HG03571 (cell line): ENCODE data around the gene CUEDC2.

Experiments
- ATAC-seq: cut with Tn5 transposase; IDR thresholded peaks from one replicate; pipeline ENCODE4 v1.9.1; 2021; ENCODE audit not compliant: unreplicated experiment

Gene CUEDC2, protein sequence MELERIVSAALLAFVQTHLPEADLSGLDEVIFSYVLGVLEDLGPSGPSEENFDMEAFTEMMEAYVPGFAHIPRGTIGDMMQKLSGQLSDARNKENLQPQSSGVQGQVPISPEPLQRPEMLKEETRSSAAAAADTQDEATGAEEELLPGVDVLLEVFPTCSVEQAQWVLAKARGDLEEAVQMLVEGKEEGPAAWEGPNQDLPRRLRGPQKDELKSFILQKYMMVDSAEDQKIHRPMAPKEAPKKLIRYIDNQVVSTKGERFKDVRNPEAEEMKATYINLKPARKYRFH

DNA sequence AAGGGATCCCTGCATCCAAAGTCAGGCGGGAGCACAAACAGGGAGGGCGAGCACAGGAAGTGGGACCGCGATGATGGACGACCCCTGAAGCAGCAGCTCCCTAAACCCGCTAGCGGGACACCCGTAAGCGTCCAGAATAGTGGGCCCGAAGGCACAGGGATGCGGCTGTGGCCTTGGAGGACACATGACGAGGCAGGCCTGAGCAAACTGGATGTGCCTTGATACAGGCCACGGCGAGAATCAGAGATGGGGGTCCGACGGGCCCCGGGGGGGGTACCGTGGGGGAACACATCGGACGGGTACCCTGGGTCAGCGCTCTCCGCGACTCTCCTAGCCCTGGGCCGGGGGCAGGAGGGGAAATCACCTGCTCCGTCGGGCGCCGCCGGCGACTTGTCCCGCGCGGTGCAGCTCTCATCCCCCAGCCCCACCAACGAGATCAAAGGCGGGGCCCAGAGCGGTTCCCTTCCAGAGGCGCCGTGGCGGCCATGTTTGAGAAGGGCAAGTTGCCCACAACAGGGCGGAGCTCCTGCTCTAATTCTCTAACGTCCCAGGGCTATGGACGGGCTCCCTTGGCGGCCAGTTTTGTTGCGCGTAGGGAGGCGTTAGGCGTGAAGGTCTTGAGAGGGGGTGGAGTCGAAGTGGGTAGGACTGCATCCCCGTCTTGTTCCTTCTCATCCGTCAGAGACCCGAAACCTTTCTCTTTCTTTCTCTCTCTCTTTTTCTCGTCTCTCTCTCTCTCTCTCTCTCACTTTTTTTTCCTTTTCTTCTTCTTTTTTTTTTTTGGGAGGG, at the start of gene CUEDC2:
CUEDC2 (minus strand) TSS at position 413 of the 789 bp plus-strand sequence. CDS start 7,386 bp downstream, outside the sequence.
- peak; percentile 87 for ATAC-seq

DNA sequence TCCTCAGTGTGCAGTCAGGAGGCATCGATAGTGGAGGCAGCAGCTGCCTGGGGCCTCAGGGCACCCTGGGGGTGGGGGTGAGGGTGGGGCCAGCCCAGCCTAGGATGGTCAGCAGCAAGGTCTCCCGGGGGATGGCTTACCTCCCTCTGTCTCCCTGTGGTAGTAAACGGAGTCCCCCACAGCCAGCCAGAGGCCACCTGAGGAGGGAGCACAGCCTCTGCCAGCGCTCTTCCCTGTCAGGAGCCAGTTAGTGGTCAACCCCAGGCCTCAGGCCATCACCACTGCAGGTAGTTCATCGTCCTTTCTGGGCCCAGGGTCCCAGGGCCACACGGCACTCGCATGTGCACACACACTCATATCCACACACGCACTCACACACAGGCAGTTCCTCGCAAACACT, 48.0 kb upstream of the CUEDC2 start:
- ATAC-seq = no peak

DNA sequence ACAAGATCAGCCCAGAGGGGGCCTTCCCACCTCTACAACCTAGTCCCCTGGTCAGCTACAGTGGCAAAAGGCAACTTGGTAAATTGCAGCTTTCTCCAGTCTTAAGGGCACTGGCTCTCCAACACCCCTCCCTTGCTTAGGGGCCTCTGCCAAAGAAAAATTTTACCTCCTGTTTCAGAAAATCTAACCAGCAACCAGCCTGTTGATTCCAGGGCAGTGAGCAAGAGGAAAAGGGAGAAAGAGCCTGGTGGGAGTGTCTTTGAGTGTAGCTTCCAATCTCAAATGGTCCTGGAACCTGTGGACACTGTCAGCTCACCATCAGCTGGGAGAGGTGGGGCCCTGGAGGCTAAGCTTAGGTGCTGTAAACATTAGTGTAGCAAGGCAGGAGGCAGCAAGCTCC, 47.3 kb upstream of the CUEDC2 start:
- no peak for ATAC-seq

DNA sequence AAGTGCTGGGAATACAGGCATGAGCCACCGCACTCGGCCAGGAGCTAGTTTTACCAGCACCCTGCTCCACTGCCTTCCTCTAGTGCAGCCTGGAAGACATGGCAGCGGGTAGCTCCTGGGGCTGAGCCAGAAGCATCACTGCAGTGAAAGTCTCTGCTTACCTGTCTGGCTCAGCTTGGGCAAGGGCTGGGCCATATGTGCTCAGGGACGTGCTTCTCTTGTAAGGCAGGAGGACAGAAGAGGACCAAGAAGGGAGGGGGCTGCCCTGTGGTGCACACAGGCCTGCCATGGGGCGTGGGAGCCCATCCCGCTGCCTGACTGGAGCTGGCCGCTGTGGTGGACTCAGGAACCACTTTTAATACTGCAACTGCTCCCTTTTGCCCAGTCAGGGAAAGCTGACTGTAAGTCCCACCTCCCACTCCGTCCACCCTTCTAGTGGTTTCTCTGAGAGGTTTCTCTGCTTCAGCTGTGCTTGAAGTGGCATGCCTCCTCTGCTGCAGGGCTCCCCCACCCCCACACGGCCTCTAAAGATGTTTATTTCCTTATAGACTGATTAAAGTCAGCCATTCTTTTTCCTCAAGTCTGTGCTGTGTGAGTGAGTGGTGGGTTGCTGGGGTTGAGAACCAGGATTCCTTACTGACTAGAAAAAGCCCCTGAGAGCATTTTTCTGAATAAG, 44.2 kb upstream of the CUEDC2 start:
- no peak for ATAC-seq

DNA sequence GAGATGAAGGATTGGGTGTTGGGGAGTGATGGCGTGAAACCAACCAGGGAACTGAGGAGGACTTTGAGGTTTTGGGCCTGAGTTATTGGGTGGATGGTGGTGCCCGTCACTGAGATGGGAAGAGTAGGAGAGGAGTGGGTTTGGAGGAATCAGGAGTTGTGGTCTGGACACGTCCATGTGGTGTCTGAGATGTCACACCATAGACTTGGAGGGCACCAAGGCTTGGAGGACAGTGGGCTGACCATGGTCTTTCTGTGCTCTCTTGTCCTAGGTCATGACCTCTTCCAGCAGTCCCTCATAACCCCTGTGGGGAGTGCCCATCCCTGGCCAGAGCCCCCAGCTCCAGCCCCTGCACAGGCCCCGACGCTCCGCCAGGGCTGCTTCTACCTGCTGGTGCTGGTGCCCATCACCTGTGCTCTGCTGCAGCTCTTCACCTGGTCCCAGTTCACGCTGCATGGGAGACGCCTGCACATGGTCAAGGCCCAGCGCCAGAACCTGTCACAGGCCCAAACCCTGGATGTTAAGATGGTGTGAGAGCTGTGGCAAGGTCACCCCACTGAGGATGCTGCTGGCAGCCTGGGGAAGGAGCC, 43.2 kb upstream of the CUEDC2 start:
- ATAC-seq = no peak

GRCh38 chr10:102473445-102474331, 41.3 kb upstream of the CUEDC2 start:
- no peak for ATAC-seq

DNA sequence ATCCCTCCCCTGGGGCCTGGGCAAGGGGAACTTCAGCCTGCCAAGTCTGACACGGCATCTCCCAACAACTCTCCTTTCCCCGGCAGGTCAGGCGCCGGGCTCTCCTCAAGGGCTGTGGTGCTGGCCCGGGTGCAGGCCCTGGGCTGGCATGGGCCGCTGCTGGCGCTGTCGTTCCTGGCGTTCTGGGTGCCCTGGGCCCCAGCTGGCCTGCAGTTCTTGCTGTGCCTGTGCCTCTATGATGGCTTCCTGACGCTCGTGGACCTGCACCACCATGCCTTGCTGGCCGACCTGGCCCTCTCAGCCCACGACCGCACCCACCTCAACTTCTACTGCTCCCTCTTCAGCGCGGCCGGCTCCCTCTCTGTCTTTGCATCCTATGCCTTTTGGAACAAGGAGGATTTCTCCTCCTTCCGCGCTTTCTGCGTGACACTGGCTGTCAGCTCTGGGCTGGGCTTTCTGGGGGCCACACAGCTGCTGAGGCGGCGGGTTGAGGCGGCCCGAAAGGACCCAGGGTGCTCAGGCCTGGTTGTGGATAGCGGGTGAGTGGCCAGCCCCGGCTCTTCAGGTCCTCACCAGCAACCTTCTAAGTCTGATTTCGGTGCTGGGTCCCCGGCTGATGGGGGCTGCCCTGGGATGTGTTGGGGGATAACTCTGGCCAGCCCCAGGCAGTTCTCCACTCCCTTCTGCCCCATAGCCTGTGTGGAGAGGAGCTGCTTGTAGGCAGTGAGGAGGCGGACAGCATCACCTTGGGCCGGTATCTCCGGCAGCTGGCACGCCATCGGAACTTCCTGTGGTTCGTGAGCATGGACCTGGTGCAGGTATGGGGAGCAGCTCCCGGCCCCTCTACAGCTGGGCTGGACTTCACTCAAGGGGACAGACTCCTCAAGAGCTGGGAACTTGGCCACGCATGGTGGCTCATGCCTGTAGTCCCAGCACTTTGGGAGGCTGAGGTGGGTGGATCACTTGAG, 38.5 kb upstream of the CUEDC2 start:
- no peak for ATAC-seq

GRCh38 chr10:102468683-102469082, 36.3 kb upstream of the CUEDC2 start:
- ATAC-seq = no peak

- no peak for ATAC-seq
Measured at GRCh38 chr10:102467971-102468438, 35.6 kb upstream of the CUEDC2 start.

GRCh38 chr10:102467318-102467717, 34.9 kb upstream of the CUEDC2 start:
- ATAC-seq = no peak

DNA sequence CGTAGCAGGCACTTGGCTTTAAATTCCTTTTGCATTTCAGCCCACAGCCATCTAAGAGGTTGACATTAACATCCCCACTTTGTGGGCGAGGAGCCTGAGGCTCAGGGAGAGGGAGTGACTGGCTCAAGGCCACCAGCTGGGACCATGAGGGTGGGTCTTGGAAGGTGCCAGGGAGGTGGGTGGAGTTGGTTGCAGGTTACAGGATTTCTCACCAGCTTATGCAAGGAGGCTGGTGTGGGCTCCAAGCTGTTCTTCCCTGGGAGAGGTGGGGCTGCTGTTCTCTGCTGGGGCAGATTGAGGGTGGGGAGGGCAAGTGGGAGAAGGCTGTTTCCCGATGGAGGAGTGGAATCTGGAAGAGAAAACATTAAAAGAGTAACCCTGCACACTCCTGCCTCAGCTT, 33.1 kb upstream of the CUEDC2 start:
- no peak for ATAC-seq

DNA sequence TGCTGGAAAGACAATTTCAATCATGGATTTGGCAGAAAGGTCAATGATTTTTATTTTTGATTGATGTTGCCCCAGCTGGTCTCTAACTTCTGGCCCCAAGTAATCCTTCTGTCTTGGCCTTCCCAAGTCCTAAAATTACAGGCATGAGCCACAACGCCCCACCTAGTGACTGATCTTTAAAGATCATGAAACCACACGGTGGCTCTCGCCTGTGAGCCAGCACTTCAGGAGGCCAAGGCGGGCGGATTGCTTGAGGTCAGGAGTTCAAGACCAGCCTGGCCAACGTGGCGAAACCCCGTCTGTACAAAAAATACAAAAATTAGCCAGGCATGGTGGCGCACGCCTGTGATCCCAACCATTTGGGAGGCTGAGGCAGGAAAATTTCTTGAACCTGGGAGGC, 31.6 kb upstream of the CUEDC2 start:
- ATAC-seq = no peak

DNA sequence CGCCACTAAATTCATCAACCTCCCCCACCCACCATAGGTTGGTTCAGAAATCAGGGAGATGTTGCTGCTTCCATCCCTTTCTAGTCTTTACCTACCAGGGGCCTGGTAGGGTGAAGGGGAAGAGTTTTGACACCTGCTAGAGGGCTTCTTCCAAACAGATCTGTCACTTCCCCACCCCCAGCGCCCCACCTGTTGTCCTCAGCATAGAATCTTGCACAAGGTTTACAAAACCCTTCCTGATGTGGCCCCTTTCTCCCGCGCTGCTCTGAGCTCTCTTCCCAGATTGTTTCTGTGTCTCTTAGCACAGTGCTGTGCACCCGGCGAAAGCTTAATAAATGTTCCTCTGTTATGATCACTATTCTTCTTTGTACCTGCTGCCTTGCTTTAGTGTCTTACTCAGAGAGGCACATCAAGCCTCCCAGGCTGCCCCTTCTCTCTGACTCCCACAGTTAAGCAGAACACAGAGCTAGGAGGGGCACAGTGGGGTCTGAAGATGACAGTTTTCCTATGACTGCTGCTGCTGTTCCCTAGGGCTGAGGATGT, 30.2 kb upstream of the CUEDC2 start:
- no peak for ATAC-seq

- peak; percentile 80 for ATAC-seq
Measured at GRCh38 chr10:102461187-102462054, 29.0 kb upstream of the CUEDC2 start.

- peak; percentile 21 for ATAC-seq
Measured at GRCh38 chr10:102460836-102461186, 28.4 kb upstream of the CUEDC2 start.

DNA sequence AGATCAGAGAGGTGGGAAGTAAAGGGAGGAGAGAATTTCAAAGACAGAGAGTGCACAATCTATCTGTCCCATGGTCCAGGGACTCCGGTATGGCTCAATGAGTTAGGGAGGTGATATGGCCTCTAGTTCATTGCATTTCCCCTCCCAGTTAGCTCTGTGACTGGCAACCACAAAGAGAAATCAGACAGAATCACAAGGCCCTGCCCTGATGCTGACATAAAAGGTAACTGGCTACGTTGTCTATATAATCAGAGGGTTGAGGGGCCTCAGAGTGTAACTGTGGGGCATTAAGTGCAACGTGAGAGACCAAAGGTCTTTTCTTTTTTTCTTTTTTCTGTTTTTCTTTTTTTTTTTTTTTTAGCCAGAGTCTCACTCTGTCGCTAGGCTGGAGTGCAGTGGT, 26.3 kb upstream of the CUEDC2 start:
- ATAC-seq = no peak

- ATAC-seq = no peak
Measured at GRCh38 chr10:102457591-102458150, 25.3 kb upstream of the CUEDC2 start.
